Trophoblast cell (in vitro differentiated cells and primary cell): Measurements from ENCODE around the gene PBX4.

Experiments
- DNase-seq, 2 donors: peaks; one replicate each; pipeline ENCODE4 v3.0.0-alpha.2; 2016
- H2AFZ ChIP-seq: 2 replicates; pipeline ENCODE4 v1.6.1; 2013; ENCODE audit warnings: low read length, moderate library complexity, mild to moderate bottlenecking; ENCODE audit not compliant: insufficient read depth, poor library complexity
- H2AK5ac ChIP-seq: 2 replicates; pipeline ENCODE4 v1.6.1; 2013; ENCODE audit warnings: mild to moderate bottlenecking, low read length
- H2BK120ac ChIP-seq: 2 replicates; pipeline ENCODE4 v1.6.1; 2013; ENCODE audit warnings: low read length, mild to moderate bottlenecking, moderate library complexity; ENCODE audit not compliant: insufficient read depth, poor library complexity
- H2BK12ac ChIP-seq: 2 replicates; pipeline ENCODE4 v1.6.1; 2013; ENCODE audit warnings: mild to moderate bottlenecking, low read length, moderate library complexity
- H2BK5ac ChIP-seq: 2 replicates; pipeline ENCODE4 v1.6.1; 2013; ENCODE audit warnings: low read length, low read depth, moderate library complexity, mild to moderate bottlenecking; ENCODE audit not compliant: poor library complexity
- H3K14ac ChIP-seq: 2 replicates; pipeline ENCODE4 v1.6.1; 2013; ENCODE audit warnings: mild to moderate bottlenecking, low read length
- H3K18ac ChIP-seq: 2 replicates; pipeline ENCODE4 v1.6.1; 2013; ENCODE audit warnings: mild to moderate bottlenecking, low read length
- H3K23ac ChIP-seq: 2 replicates; pipeline ENCODE4 v1.6.1; 2013; ENCODE audit warnings: low read length
- H3K27ac ChIP-seq: 2 replicates; pipeline ENCODE4 v1.5.1; 2013; ENCODE audit warnings: low read depth, mild to moderate bottlenecking, inconsistent platforms, low read length, moderate library complexity
- H3K27me3 ChIP-seq: 2 replicates; pipeline ENCODE4 v1.6.1; 2013; ENCODE audit warnings: inconsistent platforms, mild to moderate bottlenecking, low read length, moderate library complexity; ENCODE audit not compliant: insufficient read depth
- H3K36me3 ChIP-seq, 2 experiments: 1 replicate in 1 of 2; 2 replicates in 1 of 2; pipeline ENCODE4 v1.6.1; 2013; ENCODE audit warnings: low read length in 2 of 2, mild to moderate bottlenecking in 2 of 2, moderate library complexity in 1 of 2; ENCODE audit not compliant: insufficient read depth in 2 of 2, control insufficient read depth in 1 of 2
- H3K4ac ChIP-seq: 2 replicates; pipeline ENCODE4 v1.6.1; 2013; ENCODE audit warnings: low read depth, mild to moderate bottlenecking, low read length, moderate library complexity
- H3K4me1 ChIP-seq, 2 experiments: 1 replicate in 1 of 2; 2 replicates in 1 of 2; pipeline ENCODE4 v1.6.1; 2013; ENCODE audit warnings: low read length in 2 of 2, mild to moderate bottlenecking in 2 of 2, moderate library complexity in 1 of 2; ENCODE audit not compliant: insufficient read depth in 2 of 2, control insufficient read depth in 1 of 2
- H3K4me2 ChIP-seq: 2 replicates; pipeline ENCODE4 v1.6.1; 2013; ENCODE audit warnings: inconsistent platforms, mild to moderate bottlenecking, low read length, moderate library complexity
- H3K4me3 ChIP-seq: 2 replicates; pipeline ENCODE4 v1.5.1; 2013; ENCODE audit warnings: mild to moderate bottlenecking, low read depth, low read length, inconsistent platforms
- H3K79me1 ChIP-seq: one replicate; pipeline ENCODE4 v1.6.1; 2013; ENCODE audit warnings: low read length
- H3K79me2 ChIP-seq: 2 replicates; pipeline ENCODE4 v1.6.1; 2013; ENCODE audit warnings: low read length, mild to moderate bottlenecking; ENCODE audit not compliant: control insufficient read depth, insufficient read depth, poor library complexity
- H3K9ac ChIP-seq: 2 replicates; pipeline ENCODE4 v1.6.1; 2013; ENCODE audit warnings: mild to moderate bottlenecking, low read length
- H3K9me3 ChIP-seq: 2 replicates; pipeline ENCODE4 v1.6.1; 2013; ENCODE audit warnings: low read depth, mild to moderate bottlenecking, control low read depth, inconsistent platforms, low read length; ENCODE audit not compliant: insufficient read depth
- H4K12ac ChIP-seq: 2 replicates; pipeline ENCODE4 v1.6.1; 2013; ENCODE audit warnings: low read depth, mild to moderate bottlenecking, low read length, moderate library complexity
- H4K8ac ChIP-seq: 2 replicates; pipeline ENCODE4 v1.6.1; 2013; ENCODE audit warnings: low read depth, mild to moderate bottlenecking, low read length, moderate library complexity
- H4K91ac ChIP-seq: one replicate; pipeline ENCODE4 v1.6.1; 2013; ENCODE audit warnings: low read depth, mild to moderate bottlenecking, low read length, moderate library complexity
- WGBS: extraction: QIAGEN DNeasy Blood & Tissue Kit; methylation state at CpG from one replicate; pipeline ENCODE4 v1.1.7; 2013; ENCODE audit warnings: missing lambda C conversion rate; ENCODE audit not compliant: insufficient read length, insufficient coverage; ENCODE audit errors: extremely low coverage; 5-methylcytosine and 5-hydroxymethylcytosine counted together

Gene PBX4

GRCh38 chr19:19527674-19528625 is 90.5 kb downstream of the PBX4 start:
- H3K79me1 ChIP-seq: no peaks in the 10 kb centered on the region
- no peak overlapping the region for H4K12ac ChIP-seq
- no peak overlapping the region for H2BK120ac ChIP-seq
- H3K27ac ChIP-seq: no peak overlapping the region
- no peak overlapping the region for H3K9ac ChIP-seq
- H3K4me1 ChIP-seq: peaks cover 0 to 5% of the 10 kb centered on the region in 2 experiments
- no peak overlapping the region for H2BK12ac ChIP-seq
- no peak overlapping the region for H3K4me2 ChIP-seq
- no peak overlapping the region for H4K91ac ChIP-seq
- WGBS: no CpG with 5 or more reads among the region's 27 CpGs
- H4K8ac ChIP-seq: no peak overlapping the region
- H3K36me3 ChIP-seq: peaks cover 48 to 59% of the 10 kb centered on the region in 2 experiments
- no peak overlapping the region for H2BK5ac ChIP-seq
- H3K18ac ChIP-seq: no peak overlapping the region
- H3K4ac ChIP-seq: no peak overlapping the region
- DNase-seq: no peak
- no peak overlapping the region for H2AFZ ChIP-seq
- no peaks in the 10 kb centered on the region for H3K79me2 ChIP-seq
- H3K9me3 ChIP-seq: peaks cover 6% of the 10 kb centered on the region
- no peak overlapping the region for H3K14ac ChIP-seq
- H2AK5ac ChIP-seq: no peak overlapping the region
- no peak overlapping the region for H3K4me3 ChIP-seq
- H3K23ac ChIP-seq: no peak overlapping the region
- H3K27me3 ChIP-seq: no peaks in the 10 kb centered on the region

- no peak overlapping the region for H3K9ac ChIP-seq
- H3K9me3 ChIP-seq: peaks cover 6% of the 10 kb centered on the region
- H2BK12ac ChIP-seq: no peak overlapping the region
- H3K79me1 ChIP-seq: no peaks in the 10 kb centered on the region
- no CpG with 5 or more reads among the region's 9 CpGs for WGBS
- peaks cover 0 to 3% of the 10 kb centered on the region in 2 experiments for H3K4me1 ChIP-seq
- H3K23ac ChIP-seq: no peak overlapping the region
- H3K4ac ChIP-seq: no peak overlapping the region
- no peak overlapping the region for H3K27ac ChIP-seq
- no peak for DNase-seq
- H4K12ac ChIP-seq: no peak overlapping the region
- H3K14ac ChIP-seq: no peak overlapping the region
- no peak overlapping the region for H3K18ac ChIP-seq
- H2BK5ac ChIP-seq: no peak overlapping the region
- no peak overlapping the region for H3K4me3 ChIP-seq
- no peak overlapping the region for H2AFZ ChIP-seq
- H2BK120ac ChIP-seq: no peak overlapping the region
- H2AK5ac ChIP-seq: no peak overlapping the region
- H3K36me3 ChIP-seq: peaks cover 48 to 59% of the 10 kb centered on the region in 2 experiments
- H4K8ac ChIP-seq: no peak overlapping the region
- no peak overlapping the region for H3K4me2 ChIP-seq
- H3K79me2 ChIP-seq: no peaks in the 10 kb centered on the region
- no peak overlapping the region for H4K91ac ChIP-seq
- H3K27me3 ChIP-seq: no peaks in the 10 kb centered on the region
Measured at GRCh38 chr19:19527371-19527656, 91.2 kb downstream of the PBX4 start.

GRCh38 chr19:19526581-19527370 is 91.7 kb downstream of the PBX4 start:
- Histone ChIP-seq H3K4me1 (peaks cover 0 to 2% of the 10 kb centered on the region in 2 experiments), H4K91ac (no peak overlapping the region), H3K14ac (no peak overlapping the region), H3K27ac (no peak overlapping the region), H4K12ac (no peak overlapping the region), H3K23ac (no peak overlapping the region), H3K27me3 (no peaks in the 10 kb centered on the region), H2BK5ac (no peak overlapping the region), H2BK12ac (no peak overlapping the region), H3K4ac (no peak overlapping the region), H2BK120ac (no peak overlapping the region), H3K79me1 (no peaks in the 10 kb centered on the region), H3K4me3 (no peak overlapping the region), H3K36me3 (peaks cover 48 to 59% of the 10 kb centered on the region in 2 experiments), H3K4me2 (no peak overlapping the region), H3K18ac (no peak overlapping the region), H2AK5ac (no peak overlapping the region), H3K9ac (no peak overlapping the region), H3K9me3 (peaks cover 6% of the 10 kb centered on the region), H4K8ac (no peak overlapping the region), H3K79me2 (no peaks in the 10 kb centered on the region), H2AFZ (no peak overlapping the region)
- WGBS: no CpG with 5 or more reads among the region's 28 CpGs
- DNase-seq: no peak

GRCh38 chr19:19525611-19526380 is 92.7 kb downstream of the PBX4 start:
- Histone ChIP-seq H3K27me3 (no peaks in the 10 kb centered on the region), H3K4ac (no peak overlapping the region), H3K23ac (no peak overlapping the region), H3K79me1 (no peaks in the 10 kb centered on the region), H3K4me1 (peaks cover 0 to 2% of the 10 kb centered on the region in 2 experiments), H2BK5ac (no peak overlapping the region), H3K36me3 (peaks cover 46 to 57% of the 10 kb centered on the region in 2 experiments), H4K12ac (no peak overlapping the region), H4K8ac (no peak overlapping the region), H2BK120ac (no peak overlapping the region), H2BK12ac (no peak overlapping the region), H3K4me3 (no peak overlapping the region), H3K27ac (no peak overlapping the region), H2AK5ac (no peak overlapping the region), H3K9me3 (peaks cover 4% of the 10 kb centered on the region), H4K91ac (no peak overlapping the region), H3K79me2 (no peaks in the 10 kb centered on the region), H3K9ac (no peak overlapping the region), H3K18ac (no peak overlapping the region), H2AFZ (no peak overlapping the region), H3K4me2 (no peak overlapping the region), H3K14ac (no peak overlapping the region)
- no peak for DNase-seq
- WGBS: no CpG with 5 or more reads among the region's 23 CpGs
